ENCODE results near the gene SFMBT2.
"Not testable (repeated sequence)": the region's sequence is repeated elsewhere in the genome, so short reads cannot be mapped to it uniquely, and the experiment has no call there.

Gene SFMBT2

DNA sequence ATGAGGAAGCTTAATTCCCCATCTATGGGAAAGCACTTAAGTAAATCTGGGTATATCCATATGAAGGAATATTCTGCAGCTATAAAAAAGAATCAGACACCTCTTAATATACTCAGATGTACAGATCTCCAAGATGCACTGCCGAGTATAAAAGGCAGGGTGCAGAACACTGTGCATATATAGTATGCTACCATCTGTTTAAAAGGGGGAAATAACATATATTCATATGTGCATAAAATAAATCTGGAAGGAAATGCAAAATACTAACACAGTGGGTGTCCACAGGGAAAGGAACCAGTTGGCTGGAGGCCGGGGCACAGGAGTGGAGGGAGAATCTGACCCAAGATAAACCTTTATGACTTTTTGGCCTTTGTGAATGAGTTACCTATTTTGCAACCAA lies 201.4 kb downstream of the SFMBT2 start:
- no peak for DNase-seq

DNA sequence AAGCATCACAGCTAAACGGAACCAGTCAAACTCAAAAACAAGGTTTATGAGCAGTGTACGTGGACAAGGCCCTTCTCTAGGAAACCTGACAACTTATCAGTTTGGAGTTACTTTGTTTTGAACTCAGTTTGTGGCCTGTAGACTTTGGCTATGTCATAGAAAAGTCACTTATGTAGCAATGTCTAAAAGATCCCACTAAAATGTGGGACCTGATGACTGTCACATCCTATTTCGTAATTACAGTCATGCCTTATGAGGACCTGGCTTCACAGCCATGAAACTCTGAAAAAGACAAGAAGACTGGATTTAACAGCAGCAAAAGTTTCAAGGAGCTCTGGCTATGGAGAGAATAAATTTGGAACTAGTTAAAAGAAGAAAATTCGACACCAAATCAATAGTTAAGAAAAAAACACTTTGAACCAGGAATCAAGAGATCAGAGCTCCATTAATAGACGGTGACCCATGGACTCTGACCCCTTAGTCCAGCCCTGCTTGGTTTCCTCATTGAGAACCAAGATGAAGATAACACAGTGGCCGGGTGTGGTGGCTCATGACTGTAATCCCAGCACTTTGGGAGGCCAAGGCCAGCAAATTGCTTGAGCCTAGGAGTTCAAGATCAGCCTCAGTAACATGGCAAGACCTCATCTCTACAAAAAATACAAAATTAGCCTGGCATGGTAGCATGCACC lies 204.3 kb downstream of the SFMBT2 start:
- DNase-seq = no peak

GRCh38 chr10:7205656-7206055 lies 205.2 kb downstream of the SFMBT2 start:
- DNase-seq = no peak

DNA sequence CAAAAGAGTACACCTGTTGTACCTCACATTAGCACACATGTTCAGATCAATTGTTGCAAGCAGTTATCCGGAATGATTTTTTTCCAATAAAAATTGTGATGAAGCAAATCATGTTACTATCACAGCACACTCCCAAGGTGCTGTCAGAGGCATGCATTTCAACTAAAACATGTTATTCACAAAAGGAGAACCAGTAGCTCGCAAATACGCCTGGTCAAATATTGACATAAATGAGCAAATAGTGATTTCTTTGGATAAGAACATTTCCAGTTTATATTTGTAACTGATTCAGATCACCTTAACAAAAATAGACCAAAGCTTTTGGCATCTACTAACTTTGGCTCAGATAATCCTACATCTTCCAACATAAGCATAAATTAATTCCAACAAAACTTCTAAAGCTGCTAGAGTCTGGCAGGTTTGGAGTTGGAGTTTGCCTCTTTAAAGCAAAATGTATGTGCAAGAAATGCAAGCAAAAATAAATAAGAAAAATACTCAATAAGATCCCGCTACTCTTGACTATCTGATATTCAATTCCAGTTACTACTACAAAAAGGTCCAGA lies 208.0 kb downstream of the SFMBT2 start:
- no peak for DNase-seq

DNA sequence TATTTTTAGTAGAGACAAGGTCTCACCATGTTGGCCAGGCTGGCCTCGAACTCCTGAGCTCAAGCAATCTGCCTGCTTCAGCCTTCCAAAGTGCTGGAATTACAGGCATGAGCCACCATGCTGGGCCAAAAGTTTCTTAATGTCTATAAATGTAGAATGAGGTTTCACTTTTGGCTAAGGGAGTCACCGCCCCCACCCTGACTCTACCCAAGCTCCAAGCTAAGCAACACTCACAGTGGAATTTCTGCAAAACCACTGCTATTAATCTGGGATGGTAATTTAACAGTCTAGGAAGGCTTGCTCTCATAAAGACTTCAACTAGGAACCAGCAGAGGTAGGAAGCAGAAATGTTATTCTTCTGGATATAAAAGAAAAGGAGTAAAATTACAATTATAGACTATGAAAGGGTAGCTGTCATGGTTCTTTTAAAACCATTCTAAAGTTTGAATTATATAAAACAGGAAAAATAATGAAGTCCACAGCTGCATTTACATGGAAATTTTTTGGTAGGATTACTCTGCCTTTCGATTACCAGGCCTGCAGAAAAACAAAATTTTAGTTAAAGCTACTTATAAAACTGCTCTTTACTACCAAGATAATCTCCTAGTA lies 211.6 kb downstream of the SFMBT2 start:
- DNase-seq = no peak

- DNase-seq = no peak
These were observed 214.6 kb downstream of the SFMBT2 start for GRCh38 chr10:7196284-7196683.

DNA sequence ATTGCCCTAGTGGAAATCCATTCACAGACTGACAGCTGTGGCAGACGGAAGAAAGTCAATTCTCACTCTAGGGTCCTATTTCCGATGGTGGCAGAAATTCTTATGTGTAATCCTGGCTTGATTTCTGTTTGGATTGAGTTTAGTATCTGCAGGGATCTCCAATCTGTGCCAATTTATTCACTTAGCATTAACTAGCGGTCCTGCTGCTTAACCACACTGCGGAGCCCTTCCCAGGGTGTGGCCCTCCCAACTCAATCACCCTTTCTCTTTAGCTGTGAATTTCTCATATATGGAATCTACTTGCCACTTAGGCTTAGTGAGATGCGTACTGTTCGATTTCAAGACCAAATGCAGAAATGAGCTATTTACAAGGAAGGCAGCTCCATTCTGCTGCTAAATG lies 215.7 kb downstream of the SFMBT2 start:
- DNase-seq = no peak

- DNase-seq = no peak
These were observed 216.3 kb downstream of the SFMBT2 start for GRCh38 chr10:7194571-7194970.

DNA sequence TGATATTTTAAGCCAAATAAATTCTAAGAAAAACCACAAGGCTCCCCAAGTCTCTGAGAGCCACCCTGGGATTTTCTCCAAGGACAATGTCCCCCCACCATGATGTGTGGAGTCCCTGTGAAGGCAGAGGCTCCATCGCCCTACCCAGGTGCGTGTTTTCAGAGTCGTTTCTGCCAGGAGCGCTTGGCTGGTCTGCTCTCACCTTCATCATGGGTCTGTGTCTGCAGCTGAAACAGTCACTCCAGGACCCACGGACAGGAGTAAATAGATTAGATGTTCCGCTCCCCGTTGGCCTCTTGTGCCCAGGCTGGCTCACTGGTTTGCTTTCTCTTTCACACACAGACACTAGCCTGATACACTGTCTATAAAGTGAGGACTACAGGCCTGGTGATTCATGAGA lies 217.5 kb downstream of the SFMBT2 start:
- DNase-seq = no peak

DNA sequence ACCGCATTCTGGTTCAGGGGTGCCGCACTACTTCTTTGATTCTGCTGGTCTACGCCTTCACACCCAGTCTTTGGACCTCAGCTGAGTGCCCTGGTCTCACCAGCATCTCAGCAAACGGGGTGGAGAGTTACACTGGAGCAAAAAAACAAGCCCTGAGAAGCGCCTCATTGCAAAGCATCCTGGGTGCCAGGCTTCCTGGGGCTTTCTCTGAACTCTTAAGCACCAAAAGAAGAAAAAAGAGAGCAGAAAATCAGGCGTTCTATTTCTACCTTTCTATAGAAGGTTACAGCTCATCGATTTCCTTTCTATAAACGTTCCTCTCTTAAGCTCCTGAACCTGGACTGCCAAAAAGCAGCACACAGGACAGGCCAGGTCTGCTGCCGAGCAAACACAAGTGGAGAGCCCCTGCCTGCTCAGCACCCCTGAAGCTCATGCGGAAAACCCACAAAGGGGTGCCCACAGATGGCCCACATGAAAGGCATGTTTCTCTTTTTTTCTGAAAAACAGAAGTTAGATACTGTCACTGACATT lies 217.9 kb downstream of the SFMBT2 start:
- DNase-seq = no peak

- DNase-seq = no peak
These were observed 218.8 kb downstream of the SFMBT2 start for GRCh38 chr10:7192061-7192460.

DNA sequence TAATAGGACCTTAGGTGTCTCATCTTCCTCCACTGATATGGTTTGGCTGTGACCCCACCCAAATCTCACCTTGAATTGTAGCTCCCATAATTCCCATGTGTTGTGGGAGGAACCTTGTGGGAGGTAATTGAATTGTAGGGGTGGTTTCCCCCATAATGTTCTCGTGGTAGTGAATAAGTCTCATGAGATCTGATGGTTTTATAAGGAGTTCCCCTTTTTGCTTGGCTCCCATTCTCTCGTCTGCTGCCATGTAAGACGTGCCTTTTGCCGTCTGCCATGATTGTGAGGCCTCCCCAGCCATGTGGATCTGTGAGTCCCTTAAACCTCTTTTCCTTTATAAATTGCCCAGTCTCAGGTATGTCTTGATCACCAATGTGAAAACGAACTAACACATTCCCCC lies 220.1 kb downstream of the SFMBT2 start:
- DNase-seq = not testable (repeated sequence)

DNA sequence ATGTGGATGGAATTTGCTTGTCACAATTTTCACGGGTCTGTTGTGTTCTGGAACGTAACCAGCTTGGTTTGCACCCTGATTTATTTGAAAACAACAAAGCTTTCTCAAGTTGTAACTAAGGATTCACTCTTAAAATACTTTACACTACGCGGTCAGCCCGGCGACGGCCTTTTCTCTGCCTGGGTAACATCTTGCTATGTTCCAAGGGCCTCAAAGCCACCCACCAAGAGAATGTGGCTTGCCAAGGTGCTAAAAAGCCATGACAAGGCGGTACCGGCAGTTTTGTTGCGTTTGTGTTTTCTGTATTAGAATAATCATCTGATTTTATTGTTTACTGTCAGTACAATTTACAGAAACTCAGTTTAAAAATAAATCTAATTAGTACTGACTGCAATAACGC lies 220.9 kb downstream of the SFMBT2 start:
- no peak for DNase-seq

DNA sequence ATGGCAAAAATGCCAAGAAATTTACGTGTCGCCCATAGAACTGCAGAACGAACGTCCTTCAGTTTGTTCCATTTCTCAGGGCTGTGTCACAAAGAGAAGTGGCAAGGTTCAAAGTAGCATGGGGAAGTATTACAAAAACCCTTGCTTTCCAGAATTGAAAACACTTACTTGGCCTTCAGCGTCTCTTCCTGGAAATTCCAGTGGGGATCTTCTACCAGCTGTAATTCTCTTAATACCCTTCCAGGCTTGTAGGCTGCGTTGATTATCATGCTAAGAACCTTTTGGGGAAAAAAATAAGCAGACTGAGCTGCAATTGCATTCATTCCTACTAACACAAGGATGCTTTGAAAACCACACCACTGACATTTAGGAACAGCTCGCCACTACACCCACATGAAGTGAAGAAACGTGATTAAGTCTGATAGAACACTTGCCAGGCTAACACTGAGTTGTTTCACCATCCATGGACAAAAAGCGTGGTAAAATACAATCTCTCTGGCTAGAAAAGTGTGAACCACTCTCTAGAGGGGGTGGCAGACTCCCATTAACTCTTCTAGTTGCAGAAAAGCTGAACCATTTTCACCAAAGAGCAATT lies 222.3 kb downstream of the SFMBT2 start:
- DNase-seq = no peak

DNA sequence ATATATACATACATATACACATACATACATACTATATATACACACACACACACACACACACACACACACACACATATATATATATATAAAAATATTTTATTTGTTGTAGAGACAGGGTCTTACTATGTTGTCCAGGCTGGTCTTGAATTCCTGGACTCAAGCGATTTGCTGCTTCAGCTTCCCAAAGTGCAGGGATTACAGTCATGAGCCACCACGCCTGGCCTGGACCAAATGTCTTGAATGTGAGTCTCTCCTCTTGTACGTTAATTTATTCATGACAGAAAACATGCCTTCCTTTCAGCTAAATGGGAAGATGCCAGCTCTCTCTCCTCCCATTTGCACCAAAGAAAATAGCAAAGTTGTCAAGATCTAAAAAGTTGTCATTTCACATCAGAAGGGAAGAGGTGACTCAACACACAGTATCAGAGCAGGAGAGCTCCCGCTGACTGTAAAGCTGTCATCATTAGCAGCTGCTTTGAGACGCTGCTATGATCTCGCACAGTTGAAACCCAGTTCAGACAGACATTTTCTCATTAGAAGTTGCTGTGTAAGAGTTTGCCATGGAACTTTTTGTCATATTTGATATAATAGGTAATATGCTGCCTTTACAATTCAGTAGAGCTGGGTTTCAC lies 224.3 kb downstream of the SFMBT2 start:
- no peak for DNase-seq

DNA sequence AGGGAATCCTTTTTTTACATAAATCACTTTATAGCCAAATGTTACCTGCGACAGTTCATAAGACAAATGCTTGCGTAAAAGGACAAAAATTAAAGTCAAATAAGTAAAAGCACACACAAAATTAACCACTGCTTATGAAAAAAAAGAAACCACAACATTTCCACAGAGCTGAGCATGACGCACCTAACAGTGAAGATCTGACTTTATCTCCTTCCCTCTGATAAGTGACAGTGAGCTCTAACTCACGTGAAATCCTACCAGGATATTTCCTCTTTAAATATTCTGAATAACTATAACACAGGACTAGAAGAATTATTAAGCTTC lies 225.5 kb downstream of the SFMBT2 start:
- no peak for DNase-seq

DNA sequence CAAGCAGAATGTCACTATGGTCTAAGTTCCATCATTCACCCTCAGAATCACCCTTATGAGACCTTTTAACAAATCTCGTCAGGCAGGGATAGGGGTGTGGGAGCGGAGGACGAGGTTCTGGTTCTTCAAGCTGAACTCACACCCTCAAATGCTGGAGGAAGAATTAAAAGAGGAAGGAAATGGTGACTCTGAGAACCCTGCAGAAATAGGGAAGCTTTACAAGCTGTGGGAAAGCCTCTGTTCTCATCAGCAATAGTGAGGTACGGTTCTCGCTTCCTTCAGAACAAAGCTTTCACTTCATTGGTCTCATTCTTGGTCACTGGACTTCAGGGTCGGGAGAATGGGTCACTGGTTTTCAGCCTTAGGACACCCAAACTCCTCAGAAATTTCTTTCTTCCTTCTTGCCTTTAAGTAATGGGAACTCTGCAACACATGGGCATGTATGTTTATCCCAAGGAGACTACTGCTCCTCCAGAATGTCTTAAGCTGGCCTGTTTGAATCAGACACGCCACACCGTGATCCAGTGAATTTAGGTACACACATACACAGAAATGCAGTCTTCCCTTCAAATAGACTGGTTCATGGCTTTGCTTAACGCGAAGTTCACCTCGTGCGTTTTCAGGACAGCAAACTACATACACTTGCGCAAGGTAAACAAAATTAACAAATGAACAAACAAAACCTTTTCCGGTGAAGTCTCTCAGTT lies 226.0 kb downstream of the SFMBT2 start:
- DNase-seq = no peak

- DNase-seq = not testable (repeated sequence)
These were observed 226.7 kb downstream of the SFMBT2 start for GRCh38 chr10:7184116-7184515.

DNA sequence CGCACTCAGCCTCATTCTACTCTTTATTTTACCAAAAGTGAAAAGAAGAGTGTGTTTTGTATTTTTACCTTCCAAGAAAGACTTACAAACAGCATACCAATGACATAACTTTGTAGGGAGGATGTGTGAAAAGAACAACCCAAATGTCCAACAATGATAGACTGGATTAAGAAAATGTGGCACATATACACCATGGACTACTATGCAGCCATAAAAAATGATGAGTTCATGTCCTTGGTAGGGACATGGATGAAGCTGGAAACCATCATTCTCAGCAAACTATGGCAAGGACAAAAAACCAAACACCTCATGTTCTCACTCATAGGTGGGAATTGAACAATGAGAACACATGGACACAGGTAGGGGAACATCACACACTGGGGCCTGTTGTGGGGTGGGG lies 228.5 kb downstream of the SFMBT2 start:
- not testable (repeated sequence) for DNase-seq

- no peak for DNase-seq
These were observed 229.4 kb downstream of the SFMBT2 start for GRCh38 chr10:7181420-7181819.

GRCh38 chr10:7179536-7179935 lies 231.3 kb downstream of the SFMBT2 start:
- no peak for DNase-seq

DNA sequence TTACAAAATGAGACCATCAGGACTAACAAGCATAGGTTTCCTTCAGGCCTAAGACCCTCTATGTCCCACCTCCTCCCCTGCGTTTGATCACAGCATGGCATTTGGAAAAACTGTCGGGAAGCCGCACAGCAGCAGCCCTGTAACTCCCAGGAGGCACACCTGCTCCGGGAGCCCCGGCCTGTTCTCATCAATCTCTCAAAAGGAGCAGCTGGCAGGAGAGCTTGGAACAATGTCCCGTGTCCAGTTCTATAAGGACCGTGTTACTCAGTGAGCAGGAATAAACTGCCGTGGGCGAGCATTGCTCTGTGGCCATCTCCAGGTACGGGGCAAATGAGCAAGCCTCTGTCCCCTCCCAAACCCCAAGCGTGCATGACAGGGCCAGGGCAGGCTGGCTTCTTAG lies 236.9 kb downstream of the SFMBT2 start:
- no peak for DNase-seq

GRCh38 chr10:7171825-7172224 lies 239.0 kb downstream of the SFMBT2 start:
- no peak for DNase-seq
